ENCODE measurements around the gene NACA2. TPM values are rescaled to one million over a fixed set of nuclear protein-coding genes. Genes with fewer than 3 reads are reported as not detected.

The NACA2 gene
- total RNA-seq, 1 donor from 2014 or later, result not detected

DNA sequence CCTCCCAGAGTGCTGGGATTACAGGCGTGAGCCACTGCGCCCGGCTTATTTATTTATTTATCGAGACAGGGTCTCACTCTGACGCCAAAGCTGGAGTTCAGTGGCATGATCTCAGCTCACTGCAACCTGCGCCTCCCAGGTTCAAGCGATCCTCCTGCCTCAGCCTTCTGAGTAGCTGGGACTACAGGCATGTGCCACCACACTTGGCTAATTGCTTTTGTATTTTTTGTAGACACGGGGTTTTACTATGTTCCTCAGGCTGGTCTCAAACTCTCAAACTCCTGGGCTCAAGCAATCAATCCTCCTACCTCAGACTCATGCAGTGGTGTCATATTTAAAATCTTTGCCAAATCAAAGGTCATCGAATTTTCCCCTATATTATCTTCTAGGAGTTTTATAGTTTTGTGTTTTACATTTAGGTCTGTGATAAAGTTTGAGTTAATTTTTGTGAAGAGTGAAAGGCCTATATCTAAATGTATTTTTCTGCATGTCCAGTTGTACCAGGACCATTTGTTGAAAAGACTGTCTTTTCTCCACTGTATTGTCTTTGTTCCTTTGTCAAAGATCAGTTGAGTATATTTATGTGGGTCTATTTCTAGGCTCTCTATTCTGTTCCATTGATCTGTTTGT is 47.1 kb downstream of the NACA2 start:
- H3K9me3 Mint-ChIP-seq, result peaks cover 25% of the 10 kb centered on the region
- peaks cover 34% of the 10 kb centered on the region for H3K27me3 Mint-ChIP-seq
- H3K4me1 Mint-ChIP-seq (ENCODE audit: unreplicated experiment), result no peaks in the 10 kb centered on the region
- H3K27ac Mint-ChIP-seq, result no peak overlapping the region
- H3K36me3 Mint-ChIP-seq, result peaks cover 3% of the 10 kb centered on the region
- TF ChIP-seq, protein P1, sequence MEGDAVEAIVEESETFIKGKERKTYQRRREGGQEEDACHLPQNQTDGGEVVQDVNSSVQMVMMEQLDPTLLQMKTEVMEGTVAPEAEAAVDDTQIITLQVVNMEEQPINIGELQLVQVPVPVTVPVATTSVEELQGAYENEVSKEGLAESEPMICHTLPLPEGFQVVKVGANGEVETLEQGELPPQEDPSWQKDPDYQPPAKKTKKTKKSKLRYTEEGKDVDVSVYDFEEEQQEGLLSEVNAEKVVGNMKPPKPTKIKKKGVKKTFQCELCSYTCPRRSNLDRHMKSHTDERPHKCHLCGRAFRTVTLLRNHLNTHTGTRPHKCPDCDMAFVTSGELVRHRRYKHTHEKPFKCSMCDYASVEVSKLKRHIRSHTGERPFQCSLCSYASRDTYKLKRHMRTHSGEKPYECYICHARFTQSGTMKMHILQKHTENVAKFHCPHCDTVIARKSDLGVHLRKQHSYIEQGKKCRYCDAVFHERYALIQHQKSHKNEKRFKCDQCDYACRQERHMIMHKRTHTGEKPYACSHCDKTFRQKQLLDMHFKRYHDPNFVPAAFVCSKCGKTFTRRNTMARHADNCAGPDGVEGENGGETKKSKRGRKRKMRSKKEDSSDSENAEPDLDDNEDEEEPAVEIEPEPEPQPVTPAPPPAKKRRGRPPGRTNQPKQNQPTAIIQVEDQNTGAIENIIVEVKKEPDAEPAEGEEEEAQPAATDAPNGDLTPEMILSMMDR (conservative IDR thresholded peaks at IDR 0.05), result no peak
- DNase-seq (ENCODE audit: extremely low spot score, unreplicated experiment), result no peak
- H3K4me3 Mint-ChIP-seq, result no peak overlapping the region

DNA sequence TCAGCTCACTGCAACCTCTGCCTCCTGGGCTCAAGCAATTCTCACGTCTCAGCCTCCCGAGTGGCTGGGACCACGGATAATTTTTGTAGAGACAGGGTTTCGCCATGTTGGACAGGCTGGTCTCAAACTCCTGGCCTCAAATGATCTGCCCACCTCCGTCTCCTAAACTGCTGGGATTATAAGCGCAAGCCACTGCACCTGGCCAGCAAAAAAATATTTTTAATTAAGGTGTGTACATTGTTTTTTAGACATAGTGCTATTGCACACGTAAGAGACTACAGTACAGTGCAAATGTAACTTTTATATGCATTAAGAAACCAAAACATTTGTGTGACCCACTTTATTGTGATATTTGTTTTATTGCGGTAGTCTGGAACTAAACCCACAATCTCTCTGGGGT is 49.0 kb downstream of the NACA2 start:
- Mint-ChIP-seq H3K36me3 (peaks cover 3% of the 10 kb centered on the region), H3K9me3 (peaks cover 25% of the 10 kb centered on the region), H3K27me3 (peaks cover 27% of the 10 kb centered on the region), H3K4me1 (ENCODE audit: unreplicated experiment) (no peaks in the 10 kb centered on the region), H3K27ac (no peak overlapping the region), H3K4me3 (no peak overlapping the region)
- DNase-seq (ENCODE audit: extremely low spot score, unreplicated experiment), result no peak
- TF ChIP-seq, protein P1 (conservative IDR thresholded peaks at IDR 0.05), result no peak

DNA sequence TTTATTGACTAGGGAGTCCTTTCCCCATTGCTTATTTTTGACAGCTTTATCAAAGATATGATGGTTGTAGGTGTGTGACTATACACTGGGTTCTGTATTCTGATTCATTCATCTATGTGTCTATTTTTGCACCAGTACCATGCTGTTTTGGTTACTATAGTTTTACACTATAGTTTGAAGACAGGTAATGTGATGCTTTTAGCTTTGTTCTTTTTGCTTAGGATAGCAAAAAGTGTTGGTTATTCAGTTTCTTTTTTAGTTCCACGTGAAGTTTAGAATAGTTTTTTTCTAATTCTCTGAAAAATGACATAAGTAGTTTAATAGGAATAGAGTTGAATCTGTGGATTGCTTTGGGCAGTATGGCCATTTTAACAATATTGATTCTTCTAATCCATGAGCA is 50.1 kb downstream of the NACA2 start:
- no peaks in the 10 kb centered on the region for H3K4me1 Mint-ChIP-seq (ENCODE audit: unreplicated experiment)
- peaks cover 23% of the 10 kb centered on the region for H3K27me3 Mint-ChIP-seq
- peaks cover 25% of the 10 kb centered on the region for H3K9me3 Mint-ChIP-seq
- peaks cover 3% of the 10 kb centered on the region for H3K36me3 Mint-ChIP-seq
- DNase-seq (ENCODE audit: extremely low spot score, unreplicated experiment), result no peak
- TF ChIP-seq, protein P1 (conservative IDR thresholded peaks at IDR 0.05), result no peak
- no peak overlapping the region for H3K4me3 Mint-ChIP-seq
- no peak overlapping the region for H3K27ac Mint-ChIP-seq

Other genes starting within 250 kb of the NACA2 start
- gene TBX2, start 191.4 kb downstream of the NACA2 start, total RNA-seq (ENCODE audit: low replicate concordance), result 8.7 and 55.9 TPM in 2 replicates
- 0.45 and 1.8 TPM in 2 replicates for gene TBX4, start 138.8 kb downstream of the NACA2 start, total RNA-seq (ENCODE audit: low replicate concordance)

Data from type B pancreatic cell (in vitro differentiated cells).